Measurements from ENCODE around the gene SLC2A10. TPM values are rescaled to one million over a fixed set of nuclear protein-coding genes. Genes with fewer than 3 reads are reported as not detected.

SLC2A10 gene
- total RNA-seq, 4 donors from 2014 or later: 8.2 to 33.5 (median 15.2) TPM

- no peak for DNase-seq
- intact Hi-C loops (cut with DNase I; ENCODE audit: low total_unique reads) (no loop called here), in situ Hi-C loops (cut with MboI; ENCODE audit: low pct_ligation_motif_present in 1 of 4, low pct_unique_long_range_greater_than_20kb in 1 of 4, low sequenced_read_pairs in 3 of 4) (no loop called here)
- H3K9me3 ChIP-seq: no peaks in the 10 kb centered on the region
- no peaks in the 10 kb centered on the region for H3K4me1 ChIP-seq
- peaks cover 27% of the 10 kb centered on the region for H3K27me3 ChIP-seq
- WGBS, 2 donors (ENCODE audit: low coverage in 1 of 2): 63% methylated on average over 5 of the region's 5 CpGs; no CpG with 5 or more reads in 1 of the 2 donors
- H3K27ac ChIP-seq: no peak overlapping the region
- no peak overlapping the region for H3K4me3 ChIP-seq
- TF ChIP-seq POLR2AphosphoS5 (IDR thresholded peaks at IDR 0.05) (no peak), CTCF (IDR thresholded peaks at IDR 0.05) (no peak), EP300 (IDR thresholded peaks at IDR 0.05; ENCODE audit: low read depth) (no peak), POLR2A (IDR thresholded peaks at IDR 0.05) (no peak)
- H3K36me3 ChIP-seq: no peaks in the 10 kb centered on the region
These were observed 33.6 kb downstream of the SLC2A10 start for GRCh38 chr20:46743088-46743487.

- in situ Hi-C loops (cut with MboI; ENCODE audit: low pct_ligation_motif_present in 1 of 4, low pct_unique_long_range_greater_than_20kb in 1 of 4, low sequenced_read_pairs in 3 of 4): no loop called here
- H3K36me3 ChIP-seq: no peaks in the 10 kb centered on the region
- H3K9me3 ChIP-seq: no peaks in the 10 kb centered on the region
- H3K27me3 ChIP-seq: peaks cover 45% of the 10 kb centered on the region
- H3K4me3 ChIP-seq: no peak overlapping the region
- no peak overlapping the region for H3K27ac ChIP-seq
- no peaks in the 10 kb centered on the region for H3K4me1 ChIP-seq
- intact Hi-C loops (cut with DNase I; ENCODE audit: low total_unique reads): no loop called here
- peak; percentile 19 for DNase-seq
- WGBS, 2 donors (ENCODE audit: low coverage in 1 of 2): 27 to 48% methylated on average over 6 to 7 of the region's 7 CpGs
- TF ChIP-seq POLR2AphosphoS5 (IDR thresholded peaks at IDR 0.05) (no peak), CTCF (IDR thresholded peaks at IDR 0.05) (no peak), POLR2A (IDR thresholded peaks at IDR 0.05) (no peak), EP300 (IDR thresholded peaks at IDR 0.05; ENCODE audit: low read depth) (no peak)
These were observed 37.6 kb downstream of the SLC2A10 start for GRCh38 chr20:46746956-46747526.

GRCh38 chr20:46749147-46749546 lies 39.7 kb downstream of the SLC2A10 start:
- in situ Hi-C loops (cut with MboI; ENCODE audit: low pct_ligation_motif_present in 1 of 4, low pct_unique_long_range_greater_than_20kb in 1 of 4, low sequenced_read_pairs in 3 of 4) (no loop called here), intact Hi-C loops (cut with DNase I; ENCODE audit: low total_unique reads) (no loop called here)
- no peaks in the 10 kb centered on the region for H3K4me1 ChIP-seq
- 75 to 78% methylated on average over 3 of the region's 3 CpGs for WGBS, 2 donors (ENCODE audit: low coverage in 1 of 2)
- no peak overlapping the region for H3K4me3 ChIP-seq
- no peaks in the 10 kb centered on the region for H3K36me3 ChIP-seq
- no peak overlapping the region for H3K27ac ChIP-seq
- no peak for DNase-seq
- H3K27me3 ChIP-seq: peaks cover 43% of the 10 kb centered on the region
- no peaks in the 10 kb centered on the region for H3K9me3 ChIP-seq
- TF ChIP-seq POLR2A (IDR thresholded peaks at IDR 0.05) (no peak), EP300 (IDR thresholded peaks at IDR 0.05; ENCODE audit: low read depth) (no peak), POLR2AphosphoS5 (IDR thresholded peaks at IDR 0.05) (no peak), CTCF (IDR thresholded peaks at IDR 0.05) (no peak)

GRCh38 chr20:46751856-46752255 lies 42.4 kb downstream of the SLC2A10 start:
- no peaks in the 10 kb centered on the region for H3K4me1 ChIP-seq
- no peak overlapping the region for H3K4me3 ChIP-seq
- no peak for TF ChIP-seq POLR2AphosphoS5 (IDR thresholded peaks at IDR 0.05)
- in situ Hi-C loops (cut with MboI; ENCODE audit: low pct_ligation_motif_present in 1 of 4, low pct_unique_long_range_greater_than_20kb in 1 of 4, low sequenced_read_pairs in 3 of 4) (loop anchor here (10.0 to 25.0 kb wide), 3 partner anchors 410 to 635 kb away; no protein-coding TSS in a partner anchor), intact Hi-C loops (cut with DNase I; ENCODE audit: low total_unique reads) (no loop called here)
- peaks cover 18% of the 10 kb centered on the region for H3K27me3 ChIP-seq
- no peaks in the 10 kb centered on the region for H3K9me3 ChIP-seq
- DNase-seq: no peak
- no peaks in the 10 kb centered on the region for H3K36me3 ChIP-seq
- H3K27ac ChIP-seq: no peak overlapping the region
- WGBS, 2 donors (ENCODE audit: low coverage in 1 of 2): 74 to 84% methylated on average over 8 to 9 of the region's 9 CpGs

GRCh38 chr20:46752728-46753127 lies 43.3 kb downstream of the SLC2A10 start:
- peak; percentile 48 for DNase-seq
- no peak overlapping the region for H3K4me3 ChIP-seq
- TF ChIP-seq CTCF (IDR thresholded peaks at IDR 0.05) (peak; percentile 58 to 78 (median 70)), POLR2AphosphoS5 (IDR thresholded peaks at IDR 0.05) (no peak)
- no peaks in the 10 kb centered on the region for H3K36me3 ChIP-seq
- no peaks in the 10 kb centered on the region for H3K4me1 ChIP-seq
- no peak overlapping the region for H3K27ac ChIP-seq
- no peaks in the 10 kb centered on the region for H3K9me3 ChIP-seq
- H3K27me3 ChIP-seq: peaks cover 18% of the 10 kb centered on the region
- intact Hi-C loops (cut with DNase I; ENCODE audit: low total_unique reads) (no loop called here), in situ Hi-C loops (cut with MboI; ENCODE audit: low pct_ligation_motif_present in 1 of 4, low pct_unique_long_range_greater_than_20kb in 1 of 4, low sequenced_read_pairs in 3 of 4) (loop anchor here (10.0 to 25.0 kb wide), 3 partner anchors 410 to 635 kb away; no protein-coding TSS in a partner anchor)
- WGBS, 2 donors (ENCODE audit: low coverage in 1 of 2): 12 to 15% methylated on average over 10 of the region's 10 CpGs
